Retinal pigment epithelial cell (primary cell): ENCODE measurements around the gene PFDN4.

Experiments used
- DNase-seq: peaks from one replicate; pipeline ENCODE4 v3.0.0-alpha.2; 2010; ENCODE audit warnings: low read depth
- H3K4me3 ChIP-seq: 2 replicates; pipeline ENCODE4 v1.5.1; 2011; ENCODE audit warnings: mild to moderate bottlenecking, low read length, control low read depth, moderate library complexity
- TF ChIP-seq, protein P1 (sequence below): conservative IDR thresholded peaks from 2 replicates; pipeline ENCODE4 v1.5.1; 2011; ENCODE audit warnings: low read depth, low read length, control low read depth, inconsistent platforms

The PFDN4 gene

DNA sequence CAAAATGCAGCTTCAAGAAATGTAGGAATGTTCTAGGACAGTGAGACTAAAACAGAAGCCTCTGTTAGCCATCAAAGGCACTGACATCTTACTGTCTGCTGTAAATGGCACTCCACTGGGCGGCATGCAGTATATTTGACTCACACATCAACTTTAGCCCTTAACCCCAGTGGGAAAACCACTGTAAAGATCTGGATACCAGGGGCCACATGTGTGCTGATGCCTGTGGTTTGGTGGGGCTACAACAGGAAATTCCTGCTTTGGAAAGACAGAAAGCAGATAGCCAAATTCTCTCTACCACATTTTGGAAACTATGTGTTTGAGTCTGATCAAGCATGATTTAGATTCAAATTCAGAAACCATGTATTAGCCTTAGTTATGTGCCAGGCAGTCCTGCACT lies 4.3 kb downstream of the PFDN4 start:
- no peak overlapping the region for H3K4me3 ChIP-seq
- no peak for DNase-seq
- TF ChIP-seq, protein P1, sequence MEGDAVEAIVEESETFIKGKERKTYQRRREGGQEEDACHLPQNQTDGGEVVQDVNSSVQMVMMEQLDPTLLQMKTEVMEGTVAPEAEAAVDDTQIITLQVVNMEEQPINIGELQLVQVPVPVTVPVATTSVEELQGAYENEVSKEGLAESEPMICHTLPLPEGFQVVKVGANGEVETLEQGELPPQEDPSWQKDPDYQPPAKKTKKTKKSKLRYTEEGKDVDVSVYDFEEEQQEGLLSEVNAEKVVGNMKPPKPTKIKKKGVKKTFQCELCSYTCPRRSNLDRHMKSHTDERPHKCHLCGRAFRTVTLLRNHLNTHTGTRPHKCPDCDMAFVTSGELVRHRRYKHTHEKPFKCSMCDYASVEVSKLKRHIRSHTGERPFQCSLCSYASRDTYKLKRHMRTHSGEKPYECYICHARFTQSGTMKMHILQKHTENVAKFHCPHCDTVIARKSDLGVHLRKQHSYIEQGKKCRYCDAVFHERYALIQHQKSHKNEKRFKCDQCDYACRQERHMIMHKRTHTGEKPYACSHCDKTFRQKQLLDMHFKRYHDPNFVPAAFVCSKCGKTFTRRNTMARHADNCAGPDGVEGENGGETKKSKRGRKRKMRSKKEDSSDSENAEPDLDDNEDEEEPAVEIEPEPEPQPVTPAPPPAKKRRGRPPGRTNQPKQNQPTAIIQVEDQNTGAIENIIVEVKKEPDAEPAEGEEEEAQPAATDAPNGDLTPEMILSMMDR: no peak

DNA sequence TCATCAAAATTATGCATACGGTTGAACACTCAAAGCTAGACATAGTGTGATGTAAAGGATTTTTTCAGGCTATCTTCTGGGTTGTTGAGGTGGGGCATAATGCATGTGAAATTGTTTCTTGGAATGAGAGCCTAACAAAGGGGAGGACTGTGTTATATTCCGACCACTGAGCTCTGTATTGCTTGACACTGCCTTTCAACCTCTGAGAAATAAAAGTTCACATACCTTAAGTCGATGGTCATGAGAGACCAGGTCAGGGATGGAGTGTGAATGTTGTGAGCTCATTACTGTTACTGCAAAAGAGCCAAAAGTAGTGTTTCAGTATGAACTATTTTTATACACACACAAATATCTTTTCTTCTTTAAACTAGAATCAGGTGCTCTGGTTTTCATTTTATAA lies 5.0 kb downstream of the PFDN4 start:
- DNase-seq: no peak
- TF ChIP-seq, protein P1: no peak

DNA sequence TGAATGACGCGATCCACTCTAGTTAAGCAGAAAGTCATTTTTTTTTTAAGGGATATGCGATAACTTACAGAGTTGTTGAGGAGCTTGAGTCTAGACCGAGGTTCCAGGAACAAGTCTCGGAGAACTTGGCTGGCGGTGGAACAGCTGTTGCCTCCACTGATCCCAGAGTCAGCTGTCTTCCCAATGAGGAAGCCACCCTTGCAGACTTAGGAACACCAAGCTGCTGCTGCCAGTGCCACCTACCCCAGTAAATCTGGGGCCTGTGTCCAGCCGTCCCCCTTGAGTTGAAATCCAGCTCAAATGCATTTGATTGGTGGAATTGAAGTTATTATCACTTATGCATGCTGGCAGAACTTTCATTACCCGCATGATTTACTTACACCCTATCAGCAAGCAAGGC lies 6.7 kb downstream of the PFDN4 start:
- H3K4me3 ChIP-seq: no peak overlapping the region
- no peak for DNase-seq
- TF ChIP-seq, protein P1: no peak

More for the DNA sequence above, 5.0 kb downstream of the PFDN4 start:
- no peak overlapping the region for H3K4me3 ChIP-seq

DNA sequence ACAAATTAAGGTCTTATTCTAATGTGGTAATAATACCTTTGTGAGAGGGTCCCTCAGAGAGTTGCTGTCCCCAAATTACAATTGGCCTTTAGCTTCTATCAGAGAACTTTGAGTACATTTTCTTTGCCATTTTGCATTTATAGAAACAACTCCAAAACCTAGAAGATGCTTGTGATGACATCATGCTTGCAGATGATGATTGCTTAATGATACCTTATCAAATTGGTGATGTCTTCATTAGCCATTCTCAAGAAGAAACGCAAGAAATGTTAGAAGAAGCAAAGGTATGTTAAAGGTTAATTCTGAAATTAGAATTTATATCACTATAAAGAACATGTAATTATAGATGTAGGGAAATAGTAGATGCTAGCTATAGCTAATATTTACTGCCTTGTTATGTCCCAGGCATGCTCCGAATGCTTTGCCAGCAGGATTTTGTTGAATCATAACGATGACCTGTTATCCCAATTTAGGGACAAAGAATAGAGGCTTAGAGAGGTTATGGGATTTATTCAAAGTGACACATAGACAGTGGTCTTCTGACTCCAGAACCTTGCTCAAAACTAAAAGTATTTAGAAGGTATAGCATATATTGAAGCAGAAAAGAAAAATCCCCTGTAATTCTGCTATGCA lies 7.4 kb downstream of the PFDN4 start:
- no peak for DNase-seq
- TF ChIP-seq, protein P1: no peak
- no peak overlapping the region for H3K4me3 ChIP-seq

DNA sequence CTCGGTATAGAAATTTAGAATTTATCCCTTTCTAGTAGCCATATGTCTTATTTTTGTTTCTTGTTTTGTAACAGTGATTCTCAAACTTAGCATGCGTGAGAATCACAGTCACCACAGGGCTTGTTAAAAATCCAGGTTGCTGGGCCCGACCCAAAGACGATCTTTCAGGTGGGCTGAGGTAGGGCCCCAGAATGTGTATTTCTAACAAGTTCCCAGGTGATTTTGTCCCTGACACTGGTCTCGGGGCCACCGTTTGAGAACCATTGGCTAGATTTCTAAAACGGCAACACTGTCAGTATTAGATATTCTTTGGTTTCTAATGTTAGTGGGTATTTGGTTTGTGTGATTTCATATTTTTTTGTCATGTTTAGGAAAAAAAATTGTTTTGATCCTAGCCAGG lies 9.9 kb downstream of the PFDN4 start:
- DNase-seq: no peak
- H3K4me3 ChIP-seq: no peak overlapping the region
- TF ChIP-seq, protein P1: no peak

DNA sequence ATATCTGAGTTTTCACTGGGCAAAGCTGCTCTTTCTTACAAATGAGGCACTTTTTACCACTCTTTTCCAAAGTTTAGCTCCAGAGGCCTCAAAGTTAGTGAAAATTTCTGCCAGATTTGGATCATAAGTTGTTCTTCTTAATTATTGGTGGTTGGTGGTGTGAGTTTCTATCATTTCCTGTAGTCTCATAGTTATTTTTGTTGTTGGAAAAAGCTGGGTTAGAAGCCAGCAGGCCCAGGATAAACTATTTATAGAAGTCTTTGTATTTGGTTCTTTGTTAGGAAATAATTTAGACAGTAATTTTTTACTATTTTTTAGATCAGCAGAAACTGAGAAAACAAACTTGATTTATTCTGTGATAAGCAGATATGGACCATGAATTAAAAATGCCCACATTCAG lies 10.6 kb downstream of the PFDN4 start:
- TF ChIP-seq, protein P1: no peak
- no peak for DNase-seq

DNA sequence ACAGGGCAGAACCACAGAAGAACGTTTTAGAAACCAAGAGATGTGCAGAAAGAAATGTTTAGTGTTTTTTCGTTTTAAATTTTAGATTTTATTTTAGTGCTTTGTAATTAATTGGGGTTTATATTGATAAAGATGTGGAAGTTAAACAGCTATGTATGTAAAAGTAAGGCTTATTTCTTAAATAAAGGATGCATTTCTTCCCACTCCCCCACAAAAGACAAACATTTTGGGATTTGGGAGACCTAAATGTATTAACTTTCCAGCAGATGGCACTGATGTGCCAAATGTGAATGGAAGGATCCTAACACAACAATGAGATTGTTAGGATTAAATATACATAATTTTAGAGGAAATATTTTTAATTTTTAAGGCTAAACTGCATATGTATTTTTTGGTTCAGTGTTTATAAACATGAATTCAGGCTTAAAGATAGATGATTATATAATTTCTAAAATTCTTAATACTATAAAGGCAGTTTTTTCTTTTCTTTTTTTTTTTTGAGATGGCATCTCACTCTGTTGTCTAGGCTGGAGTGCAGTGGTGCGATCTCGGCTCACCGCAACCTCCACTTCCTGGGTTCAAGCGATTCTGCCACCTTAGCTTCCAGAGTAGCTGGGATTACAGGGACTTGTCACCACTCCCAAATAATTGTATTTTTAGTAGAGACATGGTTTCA lies 12.0 kb downstream of the PFDN4 start:
- H3K4me3 ChIP-seq: no peak overlapping the region
- TF ChIP-seq, protein P1: peak; percentile 72
- DNase-seq: no peak

More for the DNA sequence above, 10.6 kb downstream of the PFDN4 start:
- H3K4me3 ChIP-seq: no peak overlapping the region
